Endodermal cell (in vitro differentiated cells): ENCODE data around the gene NRDC. TPM values are rescaled to one million over a fixed set of nuclear protein-coding genes. Genes with fewer than 3 reads are reported as not detected.

Source experiments
- DNase-seq: peaks from one replicate; pipeline ENCODE4 v3.0.0-alpha.2; 2017
- H3K27ac ChIP-seq: 2 replicates; pipeline ENCODE4 v1.5.1; 2013; ENCODE audit warnings: mild to moderate bottlenecking, low read depth, low read length, moderate library complexity
- H3K27me3 ChIP-seq: 2 replicates; pipeline ENCODE4 v1.6.1; 2013; ENCODE audit warnings: mild to moderate bottlenecking, low read length, moderate library complexity; ENCODE audit not compliant: insufficient read depth, control insufficient read depth, poor library complexity, severe bottlenecking
- H3K36me3 ChIP-seq: 2 replicates; pipeline ENCODE4 v1.7.0; 2013; ENCODE audit warnings: mild to moderate bottlenecking, low read length, moderate library complexity; ENCODE audit not compliant: control insufficient read depth, insufficient read depth
- H3K4me1 ChIP-seq: one replicate; pipeline ENCODE4 v1.7.0; 2013; ENCODE audit warnings: low read length; ENCODE audit not compliant: control insufficient read depth, insufficient read depth
- H3K4me3 ChIP-seq: 2 replicates; pipeline ENCODE4 v1.5.1; 2013; ENCODE audit warnings: mild to moderate bottlenecking, low read length, moderate library complexity
- H3K9ac ChIP-seq: 2 replicates; pipeline ENCODE4 v1.6.1; 2013; ENCODE audit warnings: mild to moderate bottlenecking, low read length, moderate library complexity; ENCODE audit not compliant: poor library complexity, severe bottlenecking; ENCODE audit errors: extremely low read depth
- H3K9me3 ChIP-seq: 2 replicates; pipeline ENCODE4 v1.6.1; 2013; ENCODE audit warnings: mild to moderate bottlenecking, low read length, moderate library complexity; ENCODE audit not compliant: control insufficient read depth
- H3K27ac Mint-ChIP-seq: 2 replicates; pipeline ENCODE4 v1.8.0; 2020; ENCODE audit warnings: mixed read lengths
- H3K27me3 Mint-ChIP-seq: 2 replicates; pipeline ENCODE4 v1.8.0; 2021; ENCODE audit warnings: mild to moderate bottlenecking, mixed read lengths; ENCODE audit not compliant: insufficient read depth
- H3K36me3 Mint-ChIP-seq: 2 replicates; pipeline ENCODE4 v1.8.0; 2020; ENCODE audit warnings: low read depth, mixed read lengths
- H3K4me1 Mint-ChIP-seq: 2 replicates; pipeline ENCODE4 v1.8.0; 2020; ENCODE audit warnings: mixed read lengths
- H3K4me3 Mint-ChIP-seq: 2 replicates; pipeline ENCODE4 v1.8.0; 2020; ENCODE audit warnings: mild to moderate bottlenecking, moderate library complexity, mixed read lengths
- H3K9me3 Mint-ChIP-seq: 2 replicates; pipeline ENCODE4 v1.8.0; 2020; ENCODE audit warnings: mild to moderate bottlenecking, mixed read lengths
- CTCF ChIP-seq: fragments of 200-600 bp; sonication (generic); conservative IDR thresholded peaks from 2 replicates; pipeline ENCODE4 v1.5.0; 2021; ENCODE audit warnings: antibody characterized with exemption, mild to moderate bottlenecking
- WGBS, 2 experiments: methylation state at CpG; one replicate each; pipeline versions ENCODE4 v1.1.5 to v1.1.7; 2013; ENCODE audit warnings: missing lambda C conversion rate in 2 of 2, mixed read lengths in 1 of 2; ENCODE audit not compliant: insufficient coverage in 1 of 2, insufficient read length in 1 of 2; 5-methylcytosine and 5-hydroxymethylcytosine counted together
- total RNA-seq, 2 donors: library from RNA; stranded (reverse); fragmentation: NEBNext Ultra II Directional in 1 of 2; extraction: Animal tissue kit (Norgen Biotek cat#: 25700) in 1 of 2; gene quantifications; 2 replicates in 1 of 2; 3 replicates in 1 of 2; pipeline ENCODE4 v1.2.1, GENCODE V29; 2021

Gene NRDC
- total RNA-seq, 2 donors from 2014 or later = 160 to 202 TPM

- WGBS, 2 experiments = 94 to 96% methylated on average over 2 of the region's 2 CpGs
- Histone ChIP-seq H3K4me1 (no peaks in the 10 kb centered on the region), H3K36me3 (peaks cover 82% of the 10 kb centered on the region), H3K27ac (no peak overlapping the region), H3K9me3 (no peaks in the 10 kb centered on the region), H3K4me3 (no peak overlapping the region), H3K27me3 (no peaks in the 10 kb centered on the region), H3K9ac (no peak overlapping the region)
- no peak for TF ChIP-seq CTCF
- Mint-ChIP-seq H3K9me3 (no peaks in the 10 kb centered on the region), H3K36me3 (peaks cover 65% of the 10 kb centered on the region), H3K27me3 (no peaks in the 10 kb centered on the region), H3K27ac (no peak overlapping the region), H3K4me3 (no peak overlapping the region), H3K4me1 (no peaks in the 10 kb centered on the region)
- DNase-seq = no peak
Measured at GRCh38 chr1:51794260-51794659, 84.3 kb downstream of the NRDC start.

- H3K27me3 ChIP-seq = no peaks in the 10 kb centered on the region
- H3K36me3 ChIP-seq = peaks cover 86% of the 10 kb centered on the region
- no peak overlapping the region for H3K27ac ChIP-seq
- no peaks in the 10 kb centered on the region for H3K4me1 ChIP-seq
- TF ChIP-seq CTCF = no peak
- no peaks in the 10 kb centered on the region for H3K9me3 ChIP-seq
- Mint-ChIP-seq H3K4me3 (no peak overlapping the region), H3K4me1 (no peaks in the 10 kb centered on the region), H3K27me3 (no peaks in the 10 kb centered on the region), H3K36me3 (peaks cover 67% of the 10 kb centered on the region), H3K27ac (no peak overlapping the region), H3K9me3 (no peaks in the 10 kb centered on the region)
- H3K9ac ChIP-seq = no peak overlapping the region
- 94 to 100% methylated on average over 1 of the region's 1 CpG for WGBS, 2 experiments
- DNase-seq = no peak
- no peak overlapping the region for H3K4me3 ChIP-seq
Measured at GRCh38 chr1:51792864-51793263, 85.7 kb downstream of the NRDC start.

GRCh38 chr1:51791888-51792287, 86.6 kb downstream of the NRDC start:
- Mint-ChIP-seq H3K4me3 (no peak overlapping the region), H3K27ac (no peak overlapping the region), H3K9me3 (no peaks in the 10 kb centered on the region), H3K27me3 (no peaks in the 10 kb centered on the region), H3K4me1 (no peaks in the 10 kb centered on the region), H3K36me3 (peaks cover 67% of the 10 kb centered on the region)
- WGBS, 2 experiments = 83 to 94% methylated on average over 1 of the region's 1 CpG
- no peak for TF ChIP-seq CTCF
- H3K36me3 ChIP-seq = peaks cover 87% of the 10 kb centered on the region
- no peaks in the 10 kb centered on the region for H3K9me3 ChIP-seq
- H3K9ac ChIP-seq = no peak overlapping the region
- no peaks in the 10 kb centered on the region for H3K4me1 ChIP-seq
- H3K27ac ChIP-seq = no peak overlapping the region
- DNase-seq = no peak
- no peak overlapping the region for H3K4me3 ChIP-seq
- H3K27me3 ChIP-seq = no peaks in the 10 kb centered on the region
